Erythroblast (primary cell): ENCODE data around the gene MRGPRG.

Experiments
- GATA1 ChIP-seq: IDR thresholded peaks from 2 replicates; pipeline ENCODE4 v1.6.1; 2011; ENCODE audit warnings: low read depth, mild to moderate bottlenecking, control low read depth, low read length, moderate library complexity
- POLR2A ChIP-seq: IDR thresholded peaks from 2 replicates; pipeline ENCODE4 v1.6.1; 2011; ENCODE audit warnings: mild to moderate bottlenecking, low read length

DNA sequence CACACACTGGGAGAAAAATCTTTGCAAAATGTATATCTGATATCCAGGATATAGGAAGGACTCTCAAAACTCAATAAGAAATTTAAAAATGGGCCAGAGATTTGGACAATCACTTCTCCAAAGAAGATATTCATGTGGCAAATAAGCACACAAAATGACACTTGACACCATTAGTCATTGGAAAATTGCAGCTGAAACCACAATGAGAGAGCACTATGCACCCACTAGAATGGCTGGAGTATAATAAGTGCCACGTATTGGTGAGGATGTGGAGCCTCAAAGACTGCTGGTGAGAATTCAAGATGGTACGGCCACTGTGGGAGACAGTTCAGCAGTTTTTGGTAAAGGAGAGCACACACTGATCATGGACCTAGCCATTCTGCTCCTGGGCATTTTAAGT is 40.7 kb downstream of the MRGPRG start:
- no peak for TF ChIP-seq POLR2A
- TF ChIP-seq GATA1: no peak
